Epidermal melanocyte (primary cell): ENCODE data around the gene MPP1.
A peak's percentile ranks its signal among the peaks of the same experiment; 100 is the strongest.

ENCODE experiments used
- DNase-seq: peaks from one replicate; pipeline ENCODE4 v3.0.0; 2011; ENCODE audit warnings: low spot score; ENCODE audit not compliant: insufficient read length

Gene MPP1

GRCh38 chrX:154775419-154776349 is 29.6 kb downstream of the MPP1 start:
- DNase-seq, result no peak

GRCh38 chrX:154774622-154775021 is 30.7 kb downstream of the MPP1 start:
- DNase-seq, result no peak

GRCh38 chrX:154762537-154763296 is 42.6 kb downstream of the MPP1 start, which contains the start of gene DKC1:
Gene DKC1 (plus strand): TSS chrX:154762864. CDS start chrX:154762966, 102 bp downstream.
- peak; percentile 69 for DNase-seq

- DNase-seq, result no peak
These were observed 43.2 kb downstream of the MPP1 start for GRCh38 chrX:154761977-154762536.

- DNase-seq, result no peak
These were observed 46.6 kb downstream of the MPP1 start for GRCh38 chrX:154758696-154759095.

- no peak for DNase-seq
These were observed 53.5 kb downstream of the MPP1 start for GRCh38 chrX:154751669-154752271.

GRCh38 chrX:154751203-154751668 is 54.0 kb downstream of the MPP1 start:
- DNase-seq, result no peak

GRCh38 chrX:154750301-154751202 is 54.7 kb downstream of the MPP1 start, which contains the start of gene GAB3:
Gene GAB3 (minus strand): TSS chrX:154751077. CDS start chrX:154751025, 52 bp downstream.
- no peak for DNase-seq

- DNase-seq, result no peak
These were observed 55.4 kb downstream of the MPP1 start for GRCh38 chrX:154749856-154750255.

GRCh38 chrX:154748712-154749339 is 56.5 kb downstream of the MPP1 start:
- DNase-seq, result peak; percentile 30

- no peak for DNase-seq
These were observed 62.7 kb downstream of the MPP1 start for GRCh38 chrX:154742613-154743012.

- DNase-seq, result no peak
These were observed 65.3 kb downstream of the MPP1 start for GRCh38 chrX:154739952-154740465.

- DNase-seq, result no peak
These were observed 67.1 kb downstream of the MPP1 start for GRCh38 chrX:154738011-154738738.

GRCh38 chrX:154737136-154737535 is 68.1 kb downstream of the MPP1 start:
- DNase-seq, result no peak

GRCh38 chrX:154735695-154736393 is 69.4 kb downstream of the MPP1 start:
- DNase-seq, result no peak

GRCh38 chrX:154734061-154734781 is 71.1 kb downstream of the MPP1 start:
- no peak for DNase-seq

GRCh38 chrX:154733066-154733425 is 72.2 kb downstream of the MPP1 start:
- no peak for DNase-seq
